Stimulated activated CD8-positive, alpha-beta memory T cell treated with anti-CD3 and anti-CD28 coated beads, Interleukin-12 subunit alpha, Interleukin-12 subunit beta, amount 100 ng/mL, for 24 hours (primary cell): ENCODE results near the gene SRGAP2.
"Not testable (repeated sequence)": the region's sequence is repeated elsewhere in the genome, so short reads cannot be mapped to it uniquely, and the experiment has no call there.

Source experiments
- DNase-seq: peaks from one replicate; pipeline ENCODE4 v3.0.0-alpha.2; 2020; ENCODE audit errors: extremely low read depth

SRGAP2 gene

GRCh38 chr1:206203364-206204158 lies at the start of gene SRGAP2:
TSS of gene SRGAP2 (plus strand) at chr1:206203541. CDS start at chr1:206205971, 2,430 bp downstream.
- peak; percentile 7 for DNase-seq

GRCh38 chr1:206167350-206168029 lies 35.9 kb upstream of the SRGAP2 start:
- not testable (repeated sequence) for DNase-seq

- DNase-seq: not testable (repeated sequence)
These were observed 33.5 kb upstream of the SRGAP2 start for GRCh38 chr1:206169794-206170193.

- not testable (repeated sequence) for DNase-seq
These were observed 30.1 kb upstream of the SRGAP2 start for GRCh38 chr1:206173110-206173719.

- DNase-seq: not testable (repeated sequence)
These were observed 29.0 kb upstream of the SRGAP2 start for GRCh38 chr1:206174182-206174868.

- DNase-seq: not testable (repeated sequence)
These were observed 27.8 kb upstream of the SRGAP2 start for GRCh38 chr1:206175459-206176113.

GRCh38 chr1:206176114-206176502 lies 27.2 kb upstream of the SRGAP2 start:
- DNase-seq: not testable (repeated sequence)

- DNase-seq: not testable (repeated sequence)
These were observed 25.0 kb upstream of the SRGAP2 start for GRCh38 chr1:206178061-206178989.

- DNase-seq: not testable (repeated sequence)
These were observed 23.7 kb upstream of the SRGAP2 start for GRCh38 chr1:206179666-206180065.

- not testable (repeated sequence) for DNase-seq
These were observed 20.7 kb upstream of the SRGAP2 start for GRCh38 chr1:206182368-206183317.

GRCh38 chr1:206183788-206184187 lies 19.6 kb upstream of the SRGAP2 start:
- not testable (repeated sequence) for DNase-seq

GRCh38 chr1:206185778-206186177 lies 17.6 kb upstream of the SRGAP2 start:
- not testable (repeated sequence) for DNase-seq

GRCh38 chr1:206186826-206187225 lies 16.5 kb upstream of the SRGAP2 start:
- not testable (repeated sequence) for DNase-seq

GRCh38 chr1:206195182-206195581 lies 8.2 kb upstream of the SRGAP2 start:
- DNase-seq: not testable (repeated sequence)

GRCh38 chr1:206196748-206197424 lies 6.5 kb upstream of the SRGAP2 start:
- DNase-seq: not testable (repeated sequence)

- peak; percentile 87 for DNase-seq
These were observed 465 bp upstream of the SRGAP2 start, which contains the start of gene FAM72A for GRCh38 chr1:206202789-206203363. TSS of gene FAM72A (minus strand) at chr1:206202839. CDS start at chr1:206202025, 814 bp downstream.

GRCh38 chr1:206204159-206204511 lies 794 bp downstream of the SRGAP2 start:
- not testable (repeated sequence) for DNase-seq

GRCh38 chr1:206204871-206205270 lies 1.5 kb downstream of the SRGAP2 start:
- not testable (repeated sequence) for DNase-seq
